ACHN (cell line): Measurements from ENCODE around the gene PSME2.
A peak's percentile ranks its signal among the peaks of the same experiment; 100 is the strongest.
"Not testable (repeated sequence)": the region's sequence is repeated elsewhere in the genome, so short reads cannot be mapped to it uniquely, and the experiment has no call there.

Experiments
- DNase-seq: peaks from one replicate; pipeline ENCODE4 v3.0.0-alpha.2; 2015
- in situ Hi-C: cut with HindIII; loops from 2 replicates; pipeline ENCODE4 v1.10.0; 2017; ENCODE audit warnings: low sequenced_read_pairs, low pct_ligation_motif_present, low pct_unique_long_range_greater_than_20kb

The PSME2 gene

DNA sequence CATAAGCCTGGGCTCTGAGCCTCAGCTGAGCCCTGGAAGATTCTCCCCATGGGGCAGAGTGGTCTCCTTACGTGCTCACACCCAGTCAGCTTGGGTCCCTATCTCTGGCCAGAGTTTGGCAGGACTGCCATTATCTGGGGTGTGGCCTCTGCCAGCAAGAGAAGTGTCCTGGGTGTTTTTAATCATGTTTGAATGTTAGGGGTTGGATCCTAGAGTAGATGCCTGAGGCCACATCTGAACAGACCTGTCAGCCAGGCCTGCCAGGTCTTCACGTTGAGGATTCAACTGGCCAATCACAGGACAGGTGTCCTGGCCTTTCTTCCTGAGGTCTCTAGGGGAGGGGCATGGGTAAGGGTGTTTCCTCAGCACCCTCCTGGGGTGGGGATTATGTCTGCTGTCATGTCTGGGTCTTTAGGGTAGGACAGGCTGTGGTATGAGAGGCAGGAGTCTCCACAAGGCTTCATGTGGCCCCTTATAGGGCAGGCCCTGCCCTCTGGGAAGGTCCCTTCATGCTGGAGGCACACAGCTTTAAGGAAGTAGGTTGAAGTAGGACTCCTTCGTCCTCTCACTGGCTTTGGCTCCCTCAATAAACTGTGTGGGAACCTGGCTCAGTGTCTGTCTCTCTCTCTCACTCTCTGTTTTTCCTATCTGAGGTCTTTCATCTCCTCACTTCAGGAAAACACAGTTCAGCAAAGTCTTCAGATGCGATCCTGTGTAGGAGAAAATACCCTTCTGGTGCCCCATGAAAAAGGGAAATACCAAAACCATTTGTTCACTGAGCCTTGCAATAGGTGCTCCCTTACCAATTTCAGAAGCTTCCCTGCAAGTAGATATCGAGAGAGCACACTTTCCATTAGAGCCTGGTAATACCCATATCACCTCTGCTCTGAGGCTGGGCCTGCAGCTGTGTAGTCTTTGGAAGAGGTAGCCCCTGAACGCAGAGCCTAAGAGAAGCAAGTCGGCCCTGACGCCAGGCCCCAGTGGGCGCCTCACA is 22.7 kb downstream of the PSME2 start:
- no peak for DNase-seq
- in situ Hi-C loops = no loop called here

DNA sequence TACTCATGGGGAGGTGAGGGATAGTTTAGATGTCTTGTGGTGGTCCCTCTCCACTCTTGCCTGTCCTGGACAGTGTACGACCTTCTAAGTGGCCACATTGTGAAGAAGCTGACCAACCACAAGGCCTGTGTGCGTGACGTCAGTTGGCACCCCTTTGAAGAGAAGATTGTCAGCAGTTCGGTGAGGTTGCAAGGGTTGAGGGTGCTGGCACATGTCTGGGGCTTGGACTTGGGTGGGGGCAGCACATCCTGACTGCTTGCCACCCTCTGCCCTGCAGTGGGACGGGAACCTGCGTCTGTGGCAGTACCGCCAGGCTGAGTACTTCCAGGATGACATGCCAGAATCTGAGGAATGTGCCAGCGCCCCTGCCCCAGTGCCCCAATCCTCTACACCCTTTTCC is 23.5 kb downstream of the PSME2 start:
- in situ Hi-C loops = no loop called here
- no peak for DNase-seq

DNA sequence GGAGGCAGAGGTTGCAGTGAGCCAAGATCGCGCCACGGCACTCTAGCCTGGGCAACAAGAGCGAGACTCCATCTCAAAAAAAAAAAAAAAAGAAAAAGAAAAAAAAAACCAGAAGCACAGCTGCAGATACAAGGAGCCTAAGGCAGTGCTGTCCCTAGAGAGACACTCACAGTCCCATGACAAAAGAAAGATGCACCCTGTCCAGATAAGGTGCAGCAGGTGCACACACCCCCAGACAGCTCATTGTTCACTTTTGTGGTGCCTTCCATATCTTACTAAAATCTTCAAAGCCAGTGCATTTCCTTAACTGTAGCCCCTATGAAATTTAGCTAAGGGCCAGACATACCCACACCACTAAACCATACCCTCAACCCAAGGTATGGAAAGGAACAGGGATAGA is 24.0 kb downstream of the PSME2 start:
- in situ Hi-C loops = no loop called here
- no peak for DNase-seq

DNA sequence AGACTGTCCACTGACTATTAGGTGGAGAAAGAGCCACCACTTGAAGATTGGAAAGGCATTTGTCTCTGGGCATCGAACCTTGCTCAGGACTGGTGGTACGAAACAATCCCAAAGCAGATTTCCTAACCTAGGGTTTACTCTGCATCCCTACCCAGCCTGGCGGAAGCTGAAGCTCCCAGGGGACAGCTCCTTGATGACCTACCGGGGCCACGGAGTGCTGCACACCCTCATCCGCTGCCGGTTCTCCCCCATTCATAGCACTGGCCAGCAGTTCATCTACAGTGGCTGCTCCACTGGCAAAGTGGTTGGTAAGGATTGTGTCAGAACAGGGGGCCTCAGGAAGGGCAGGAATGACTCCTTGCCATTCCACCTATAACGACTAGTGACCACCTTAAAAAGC is 25.2 kb downstream of the PSME2 start:
- in situ Hi-C loops = no loop called here
- no peak for DNase-seq

DNA sequence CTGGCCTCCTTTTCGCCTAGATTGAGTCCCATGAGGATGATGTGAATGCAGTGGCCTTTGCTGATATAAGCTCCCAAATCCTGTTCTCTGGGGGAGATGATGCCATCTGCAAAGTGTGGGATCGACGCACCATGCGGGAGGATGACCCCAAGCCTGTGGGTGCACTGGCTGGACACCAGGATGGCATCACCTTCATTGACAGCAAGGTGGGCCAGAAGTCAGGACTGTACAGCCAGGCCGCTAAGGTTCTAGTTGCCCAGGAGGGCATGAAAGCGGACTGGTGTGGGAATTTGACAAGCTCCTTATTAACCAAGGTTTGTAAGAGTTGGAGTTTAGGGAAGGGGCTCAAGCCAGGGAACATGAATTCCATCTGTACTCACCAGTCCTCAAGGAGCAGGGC is 26.7 kb downstream of the PSME2 start:
- no peak for DNase-seq

DNA sequence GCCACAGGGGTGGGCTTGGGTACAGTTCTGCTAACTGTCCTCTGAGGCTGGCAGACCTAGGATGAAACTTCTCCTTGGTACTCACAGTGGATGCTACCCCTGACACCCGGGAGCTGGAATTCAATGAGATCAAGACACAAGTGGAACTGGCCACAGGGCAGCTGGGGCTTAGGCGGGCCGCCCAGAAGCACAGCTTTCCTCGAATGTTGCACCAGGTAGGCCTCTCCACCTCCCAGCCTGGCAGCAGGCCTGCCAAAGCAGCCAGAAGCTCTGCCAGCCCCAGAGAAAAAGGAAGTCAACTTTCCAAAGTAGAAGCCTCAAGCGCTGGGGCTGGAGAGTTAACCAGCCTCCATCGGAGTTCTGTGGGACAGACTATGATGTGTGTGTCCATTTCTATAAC is 29.2 kb downstream of the PSME2 start:
- no peak for DNase-seq
- in situ Hi-C loops = no loop called here

More for the DNA sequence above, 26.7 kb downstream of the PSME2 start:
- in situ Hi-C loops = no loop called here

DNA sequence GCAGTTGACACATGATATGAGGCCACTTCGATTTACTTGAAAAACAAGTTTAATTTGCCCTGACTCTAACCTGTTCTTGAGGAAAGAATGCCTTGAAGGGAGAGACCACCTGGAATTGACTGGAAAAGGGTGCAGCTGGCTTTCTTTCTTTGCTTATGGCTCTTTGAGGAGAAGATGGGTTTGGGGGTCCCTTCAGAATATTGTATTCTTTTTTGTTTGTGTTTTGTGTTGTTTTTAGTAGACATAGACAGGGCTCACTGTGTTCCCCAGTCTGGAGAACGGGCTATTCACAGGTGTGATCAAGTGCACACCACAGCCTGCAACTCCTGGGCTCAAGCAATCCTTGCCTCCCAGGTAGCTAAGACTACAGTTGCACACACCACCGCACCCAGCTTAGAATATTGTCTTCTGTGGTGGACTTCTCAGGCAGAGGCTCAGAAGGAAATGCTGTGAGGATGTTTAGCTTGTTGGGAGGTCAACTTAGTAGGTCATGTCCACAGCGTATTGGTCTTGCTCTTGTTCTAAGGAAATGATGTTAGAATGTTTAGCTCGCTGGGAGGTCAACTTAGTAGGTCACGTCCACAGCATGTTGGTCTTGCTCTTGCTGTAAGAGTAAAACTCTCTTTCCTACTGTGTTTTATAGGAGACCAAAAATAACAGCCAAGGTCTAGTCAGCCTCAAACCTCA is 30.1 kb downstream of the PSME2 start:
- in situ Hi-C loops = no loop called here
- DNase-seq = no peak

DNA sequence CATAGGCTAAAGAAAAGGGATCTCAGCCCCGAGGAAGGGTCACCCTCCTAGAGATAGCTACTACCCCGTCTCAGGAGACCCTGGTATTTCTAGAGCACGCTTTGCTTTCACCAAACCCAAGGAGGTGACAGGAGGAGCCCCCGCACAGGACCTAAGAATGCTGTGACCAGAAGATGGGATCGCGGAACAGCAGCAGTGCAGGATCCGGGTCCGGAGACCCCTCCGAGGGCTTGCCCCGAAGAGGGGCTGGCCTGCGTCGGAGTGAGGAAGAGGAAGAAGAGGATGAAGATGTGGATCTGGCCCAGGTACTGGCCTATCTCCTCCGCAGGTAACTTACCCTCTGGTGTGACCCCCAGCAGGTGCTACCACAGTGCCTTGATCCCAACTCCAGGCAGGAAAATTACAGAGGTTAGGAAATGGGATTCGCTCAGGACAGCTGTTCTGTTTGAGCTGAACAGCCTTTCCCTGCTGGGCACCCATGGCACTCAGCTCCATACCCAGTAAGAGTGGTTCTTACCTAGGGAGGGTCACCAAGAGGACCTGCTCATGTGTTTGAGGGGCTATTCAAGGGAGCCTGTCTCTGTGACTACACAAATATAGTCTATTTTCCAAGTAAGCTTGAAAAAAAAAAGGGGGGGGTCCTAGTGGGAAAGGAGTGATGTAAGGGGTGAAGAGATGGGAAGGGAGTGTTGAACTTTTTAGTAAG is 30.8 kb downstream of the PSME2 start:
- in situ Hi-C loops = no loop called here
- no peak for DNase-seq

DNA sequence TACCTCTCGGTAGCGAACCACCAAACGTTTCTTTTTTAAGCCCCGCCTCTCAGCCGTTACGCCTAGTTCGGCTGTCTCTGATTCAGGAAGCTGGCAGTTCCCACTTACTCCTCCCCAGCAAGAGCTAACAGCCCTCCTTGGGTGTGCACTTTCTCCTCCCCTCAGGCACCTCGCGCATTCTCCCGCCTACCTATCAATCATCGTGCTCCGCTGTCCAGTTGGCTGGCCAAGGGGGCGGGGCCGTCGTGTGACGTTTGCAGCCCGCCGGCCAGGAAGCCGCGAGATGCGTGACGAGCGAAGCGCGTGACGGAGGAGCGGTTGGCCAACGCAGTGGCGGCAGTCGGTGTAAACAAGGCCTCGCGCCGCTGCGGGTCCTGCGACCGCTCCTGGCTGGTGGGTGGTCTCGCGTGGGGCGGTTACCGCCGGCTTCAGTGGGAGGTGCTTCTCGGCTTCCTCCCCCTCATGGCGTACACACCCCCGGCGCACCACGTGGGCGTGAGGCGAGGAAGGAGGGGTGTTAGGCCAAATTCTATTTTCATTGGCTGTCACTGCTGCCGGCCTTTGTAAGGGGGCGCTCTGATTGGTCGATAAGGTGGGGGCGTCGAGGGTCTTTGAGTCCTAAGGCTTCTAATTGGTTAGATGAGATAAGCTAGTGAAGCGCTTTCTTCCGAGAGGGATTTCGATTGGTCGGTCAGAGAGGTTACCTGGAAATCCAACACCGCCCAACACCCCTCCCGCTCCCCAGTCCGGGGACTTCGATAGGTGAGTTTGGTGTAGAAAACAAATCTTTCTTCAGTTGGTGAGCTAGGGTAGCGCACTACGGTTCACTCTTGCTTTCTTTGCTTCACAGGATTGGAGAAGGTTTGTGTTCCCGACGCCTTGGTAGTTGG is 31.6 kb downstream of the PSME2 start, which contains the start of the genes DCAF11 and NRL:
Gene DCAF11 (plus strand): TSS at position 246 of the 890 bp plus-strand sequence. CDS start 818 bp downstream, outside the sequence.
Gene NRL (minus strand): TSS at position 418 of the 890 bp plus-strand sequence. CDS start 32,101 bp downstream, outside the sequence.
- peak; percentile 99 for DNase-seq
- in situ Hi-C loops = no loop called here

DNA sequence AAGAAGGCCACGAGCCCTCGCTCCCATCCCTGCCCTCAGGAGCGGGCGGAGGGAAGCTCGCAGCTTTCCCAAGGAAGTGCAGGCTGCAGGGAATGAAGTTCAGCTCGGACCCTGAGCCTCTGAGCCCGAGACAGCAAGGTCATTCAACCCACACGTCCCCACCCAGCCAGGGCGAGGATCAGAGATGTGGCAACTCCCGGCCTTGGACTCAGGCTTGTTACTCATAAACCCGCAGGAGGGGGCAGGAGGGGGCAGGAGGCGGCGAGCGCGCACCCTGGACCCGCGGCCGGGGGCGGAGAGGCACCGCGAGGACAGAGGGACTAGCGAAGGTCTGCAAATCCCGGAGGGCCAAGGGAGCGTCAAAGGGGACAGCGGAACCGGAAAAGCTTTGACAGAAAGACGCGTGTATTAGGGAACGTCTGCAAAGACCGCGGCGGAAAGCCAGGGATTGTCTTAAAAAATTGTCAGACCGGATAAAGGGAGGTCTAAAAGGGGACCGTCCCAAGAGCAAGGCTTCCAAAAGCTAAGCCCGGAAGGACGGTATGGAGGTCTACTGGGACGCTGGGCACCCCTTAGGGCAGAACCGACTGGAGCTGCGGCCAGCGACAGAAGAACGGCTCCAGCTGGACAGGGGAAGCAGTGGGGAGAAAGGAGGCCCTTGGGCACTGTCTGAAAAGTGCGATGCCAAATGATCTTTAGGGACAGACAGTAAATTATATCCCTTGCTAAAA is 32.4 kb downstream of the PSME2 start:
- peak; percentile 81 for DNase-seq
- in situ Hi-C loops = no loop called here

DNA sequence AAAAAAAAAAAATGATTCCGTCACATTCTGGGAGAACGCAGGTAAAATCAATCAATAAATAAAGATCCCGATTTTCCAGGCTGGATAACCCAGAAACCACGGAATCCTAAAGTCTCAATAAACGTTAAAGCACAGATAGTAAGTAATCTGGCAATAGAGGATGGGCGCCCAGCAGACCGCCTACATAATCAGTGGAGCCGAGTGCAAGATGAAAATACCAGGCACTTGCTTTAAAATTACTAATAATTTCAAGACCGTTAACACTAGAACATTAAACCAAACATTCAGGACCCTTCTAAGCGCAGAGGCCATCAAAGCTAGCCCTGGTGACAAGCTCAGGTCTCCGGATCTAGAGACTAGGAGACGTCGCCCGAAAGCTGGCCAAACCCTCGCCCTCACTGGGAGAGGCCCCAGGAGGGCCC is 33.0 kb downstream of the PSME2 start:
- in situ Hi-C loops = no loop called here
- DNase-seq = no peak

DNA sequence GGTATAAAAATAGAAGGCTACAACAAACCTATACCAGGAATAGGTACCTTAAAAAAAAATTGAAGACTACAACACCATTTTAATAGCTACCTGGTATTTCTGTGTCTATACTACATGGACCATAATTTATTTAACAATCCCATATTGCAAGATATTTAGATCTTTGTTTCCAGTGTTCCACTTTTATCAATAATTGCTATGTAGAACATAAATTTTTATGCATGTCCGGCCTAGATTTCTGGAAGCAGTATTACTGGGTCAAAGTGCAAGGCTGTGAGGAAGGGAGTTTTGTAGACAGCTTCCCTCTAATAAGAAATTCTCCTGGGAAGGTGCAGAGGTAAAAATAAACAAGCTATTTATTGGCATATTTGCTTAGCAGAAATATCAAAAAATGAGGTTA is 35.9 kb downstream of the PSME2 start:
- in situ Hi-C loops = no loop called here
- DNase-seq = no peak

DNA sequence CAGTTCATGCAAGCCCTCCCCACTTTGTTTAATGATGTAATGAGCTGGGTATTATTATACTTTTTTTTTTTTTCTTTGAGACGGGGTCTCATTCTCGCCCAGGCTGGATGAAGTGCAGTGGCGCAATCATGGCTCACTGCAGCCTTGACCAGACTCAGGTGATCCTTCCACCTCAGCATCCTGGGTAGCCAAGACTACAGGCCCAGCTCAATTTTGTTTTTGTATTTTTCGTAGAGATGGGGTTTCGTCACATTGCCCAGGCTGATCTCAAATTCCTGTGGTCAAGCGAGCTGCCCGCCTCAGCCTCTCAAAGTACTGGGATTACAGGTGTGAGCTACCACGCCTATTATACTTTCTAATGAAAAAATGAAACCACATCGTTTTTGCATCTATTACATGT is 36.4 kb downstream of the PSME2 start:
- in situ Hi-C loops = no loop called here
- DNase-seq = no peak

DNA sequence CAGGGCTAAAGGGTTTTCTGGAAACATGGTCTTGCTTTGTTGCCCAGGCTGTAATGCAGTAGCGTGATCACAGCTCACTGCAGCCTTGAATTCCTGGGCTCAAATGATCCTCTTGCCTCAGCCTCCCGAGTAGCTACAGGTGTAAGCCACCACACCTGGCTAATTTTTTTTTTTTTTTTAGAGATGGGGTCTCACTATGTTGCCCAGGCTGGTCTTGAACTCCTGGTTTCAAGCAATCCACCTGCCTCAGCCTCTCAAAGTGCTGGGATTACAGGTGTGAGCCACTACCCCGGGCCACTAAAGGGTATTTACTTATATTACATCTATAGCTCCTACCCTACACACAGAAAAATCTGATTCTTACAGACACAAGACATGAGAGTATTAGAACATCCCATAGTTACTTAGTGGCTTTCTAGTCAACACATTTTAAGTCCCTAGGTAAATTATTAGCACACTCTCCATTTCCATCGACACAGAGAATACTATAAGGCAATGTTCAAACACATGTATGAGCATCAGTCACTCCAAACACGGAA is 38.0 kb downstream of the PSME2 start:
- DNase-seq = no peak
- in situ Hi-C loops = no loop called here

DNA sequence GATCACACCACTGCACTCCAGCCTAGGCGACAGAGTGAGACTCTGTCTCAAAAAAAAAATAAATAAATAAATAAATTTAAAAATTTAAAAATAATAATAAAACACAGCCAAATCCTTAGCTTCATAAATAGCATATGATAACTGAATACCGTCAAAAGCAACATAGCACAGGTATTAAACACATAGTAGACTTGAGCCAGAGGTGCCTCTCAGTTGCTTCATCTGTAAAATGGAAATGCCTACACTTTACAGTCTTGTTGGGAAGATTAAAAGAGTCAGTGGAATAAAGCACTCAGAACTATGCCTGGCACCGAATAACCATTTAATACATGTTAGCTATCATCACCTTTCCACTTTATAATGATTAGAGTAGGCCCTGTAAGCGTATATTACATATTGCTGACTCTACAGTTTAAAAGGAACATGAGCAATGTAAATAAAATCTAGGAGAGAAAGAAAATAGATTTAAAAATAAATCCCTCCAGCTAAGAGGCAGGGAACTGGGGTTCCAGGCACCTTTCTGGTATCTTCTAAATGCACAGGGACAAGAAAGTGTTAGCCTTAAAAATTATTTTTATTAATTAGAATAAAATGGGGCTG is 39.6 kb downstream of the PSME2 start:
- no peak for DNase-seq
- in situ Hi-C loops = no loop called here

DNA sequence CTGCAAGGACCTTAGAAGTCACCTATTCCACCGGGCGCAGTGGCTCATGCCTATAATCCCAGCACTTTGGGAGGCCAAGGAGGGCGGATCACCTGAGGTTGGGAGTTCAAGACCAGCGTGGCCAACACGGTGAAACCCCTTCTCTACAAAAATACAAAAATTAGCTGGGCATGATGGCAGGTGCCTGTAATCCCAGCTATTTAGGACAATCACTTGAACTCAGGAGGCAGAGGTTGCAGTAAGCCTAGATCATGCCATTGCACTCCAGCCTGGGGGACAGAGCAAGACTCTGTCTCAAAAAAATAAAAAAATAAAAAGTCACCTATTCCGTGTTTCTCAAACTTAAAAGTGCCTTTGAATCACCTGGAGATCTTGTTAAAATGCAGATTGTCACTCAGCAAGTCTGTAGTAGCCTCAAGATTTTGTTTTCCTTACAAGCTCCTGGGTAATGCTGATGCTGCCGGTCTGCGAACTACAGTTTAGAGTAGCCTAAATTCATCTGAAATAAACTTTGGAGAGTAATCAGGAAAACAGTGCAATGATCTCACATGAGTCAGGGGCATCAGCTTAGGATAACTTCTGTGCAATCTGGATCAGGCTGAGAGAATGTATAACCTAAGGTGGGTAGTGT is 40.7 kb downstream of the PSME2 start:
- in situ Hi-C loops, DNase-seq: not testable (repeated sequence)
